HEK293T (cell line): ENCODE measurements around the gene OSR1.
"Not testable (repeated sequence)": the region's sequence is repeated elsewhere in the genome, so short reads cannot be mapped to it uniquely, and the experiment has no call there.

Experiments used
- CTCF ChIA-PET: fragments of 350-600 bp; formaldehyde crosslinking; extraction: SDS; loops from one replicate; lab custom pipeline; 2021; ENCODE audit warnings: antibody characterized with exemption, inconsistent platforms; lab: Yijun Ruan, JAX
- POLR2A ChIA-PET: fragments of 350-600 bp; formaldehyde crosslinking; extraction: SDS; loops from one replicate; lab custom pipeline; 2020; ENCODE audit warnings: antibody characterized with exemption, inconsistent platforms; lab: Yijun Ruan, JAX
- DNase-seq: peaks from one replicate; pipeline ENCODE4 v3.0.0; 2012; ENCODE audit warnings: mixed read lengths; ENCODE audit errors: extremely low spot score
- ARNT ChIP-seq: fragments of 450-650 bp; IDR thresholded peaks from 2 replicates; pipeline ENCODE4 v1.6.1; 2017; ENCODE audit warnings: mild to moderate bottlenecking
- BHLHE40 ChIP-seq: fragments of 450-650 bp; IDR thresholded peaks from 2 replicates; pipeline ENCODE4 v1.6.1; 2016; ENCODE audit warnings: mild to moderate bottlenecking, moderate library complexity, borderline replicate concordance
- CTBP1 ChIP-seq: fragments of 450-650 bp; IDR thresholded peaks from 2 replicates; pipeline ENCODE4 v1.6.1; 2016; ENCODE audit warnings: borderline replicate concordance
- ELF4 ChIP-seq: fragments of 450-650 bp; IDR thresholded peaks from 2 replicates; pipeline ENCODE4 v1.6.1; 2017; ENCODE audit warnings: antibody characterized with exemption
- FOXA1 ChIP-seq: fragments of 450-650 bp; IDR thresholded peaks from 2 replicates; pipeline ENCODE4 v1.6.1; 2016; ENCODE audit warnings: mild to moderate bottlenecking
- FOXK2 ChIP-seq: fragments of 450-650 bp; IDR thresholded peaks from 2 replicates; pipeline ENCODE4 v1.6.1; 2016; ENCODE audit warnings: mild to moderate bottlenecking
- FOXM1 ChIP-seq: fragments of 450-650 bp; IDR thresholded peaks from 2 replicates; pipeline ENCODE4 v1.6.1; 2017; ENCODE audit warnings: mild to moderate bottlenecking, borderline replicate concordance
- HDGF ChIP-seq: fragments of 450-650 bp; IDR thresholded peaks from 2 replicates; pipeline ENCODE4 v1.6.1; 2017; ENCODE audit warnings: antibody characterized with exemption, borderline replicate concordance
- L3MBTL2 ChIP-seq: fragments of 450-650 bp; conservative IDR thresholded peaks from 2 replicates; pipeline ENCODE4 v1.6.1; 2016; ENCODE audit warnings: mild to moderate bottlenecking
- LEF1 ChIP-seq: fragments of 450-650 bp; IDR thresholded peaks from 2 replicates; pipeline ENCODE4 v1.6.1; 2017; ENCODE audit warnings: mild to moderate bottlenecking, borderline replicate concordance
- NFRKB ChIP-seq: fragments of 450-650 bp; IDR thresholded peaks from 2 replicates; pipeline ENCODE4 v1.6.1; 2016; ENCODE audit warnings: mild to moderate bottlenecking, moderate library complexity
- SP1 ChIP-seq: fragments of 450-650 bp; IDR thresholded peaks from 2 replicates; pipeline ENCODE4 v1.6.1; 2017
- SUZ12 ChIP-seq: fragments of 450-650 bp; IDR thresholded peaks from 2 replicates; pipeline ENCODE4 v1.6.1; 2016; ENCODE audit warnings: mild to moderate bottlenecking
- TARDBP ChIP-seq: fragments of 450-650 bp; IDR thresholded peaks from 2 replicates; pipeline ENCODE4 v1.6.1; 2016
- ZNF384 ChIP-seq: fragments of 450-650 bp; IDR thresholded peaks from 2 replicates; pipeline ENCODE4 v1.6.1; 2016
- TF ChIP-seq, protein P1 (sequence below): fragments of 450-650 bp; IDR thresholded peaks from 2 replicates; pipeline ENCODE4 v1.6.1; 2016

OSR1 gene

DNA sequence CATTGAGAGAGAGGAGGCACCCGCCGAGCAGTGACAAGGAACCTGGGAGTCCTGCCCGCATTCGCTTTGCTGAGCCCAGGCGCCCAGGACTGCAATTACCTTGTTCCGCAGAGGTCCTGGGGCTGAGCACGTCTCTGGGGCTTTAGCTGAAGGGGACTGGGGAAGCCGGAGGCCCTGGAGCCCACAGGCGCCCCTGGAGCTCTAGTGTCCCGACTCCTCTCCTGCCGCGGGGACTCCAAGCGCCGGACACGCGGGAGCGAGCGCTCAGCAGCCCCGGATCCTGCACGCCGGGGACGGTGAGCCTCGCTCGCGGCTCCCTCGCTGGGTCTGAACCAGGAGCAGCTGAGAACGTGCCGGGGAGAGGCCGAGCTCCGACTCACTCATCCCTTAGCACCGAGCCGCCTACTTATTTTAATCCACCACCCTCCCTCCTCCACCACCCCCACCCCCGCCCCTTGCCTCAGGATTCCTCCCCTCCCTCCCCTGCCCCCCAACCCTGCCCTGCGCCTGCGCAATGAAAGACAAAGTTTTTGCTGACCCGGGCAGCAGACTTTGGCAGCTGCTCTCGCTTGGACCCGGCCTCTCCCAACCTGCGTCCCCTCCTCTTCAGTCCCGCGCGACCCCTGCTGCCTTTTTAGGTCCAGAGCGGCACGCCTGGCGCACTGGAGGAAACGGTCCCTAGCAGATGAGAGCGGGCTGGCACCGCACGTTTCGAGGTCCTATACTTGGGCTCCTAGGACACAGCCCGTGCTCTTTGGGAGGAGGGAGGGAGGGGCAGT is at the start of gene OSR1:
OSR1 (minus strand) TSS at position 382 of the 779 bp plus-strand sequence. CDS start 4,818 bp downstream, outside the sequence.
- DNase-seq: peak; percentile 15
- ChIA-PET CTCF (no interaction called here), POLR2A (interaction anchor here (1.8 kb wide), 1 partner anchor 10 kb away, joined by 14 read pairs; no protein-coding TSS in a partner anchor)
- TF ChIP-seq SP1: no peak
- no peak for TF ChIP-seq L3MBTL2
- no peak for TF ChIP-seq SUZ12
- TF ChIP-seq ARNT: no peak
- no peak for TF ChIP-seq ZNF384
- no peak for TF ChIP-seq FOXK2
- TF ChIP-seq TARDBP: no peak
- TF ChIP-seq BHLHE40: no peak
- no peak for TF ChIP-seq FOXM1
- TF ChIP-seq, protein P1, sequence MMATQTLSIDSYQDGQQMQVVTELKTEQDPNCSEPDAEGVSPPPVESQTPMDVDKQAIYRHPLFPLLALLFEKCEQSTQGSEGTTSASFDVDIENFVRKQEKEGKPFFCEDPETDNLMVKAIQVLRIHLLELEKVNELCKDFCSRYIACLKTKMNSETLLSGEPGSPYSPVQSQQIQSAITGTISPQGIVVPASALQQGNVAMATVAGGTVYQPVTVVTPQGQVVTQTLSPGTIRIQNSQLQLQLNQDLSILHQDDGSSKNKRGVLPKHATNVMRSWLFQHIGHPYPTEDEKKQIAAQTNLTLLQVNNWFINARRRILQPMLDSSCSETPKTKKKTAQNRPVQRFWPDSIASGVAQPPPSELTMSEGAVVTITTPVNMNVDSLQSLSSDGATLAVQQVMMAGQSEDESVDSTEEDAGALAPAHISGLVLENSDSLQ: no peak
- TF ChIP-seq HDGF: no peak
- no peak for TF ChIP-seq NFRKB

DNA sequence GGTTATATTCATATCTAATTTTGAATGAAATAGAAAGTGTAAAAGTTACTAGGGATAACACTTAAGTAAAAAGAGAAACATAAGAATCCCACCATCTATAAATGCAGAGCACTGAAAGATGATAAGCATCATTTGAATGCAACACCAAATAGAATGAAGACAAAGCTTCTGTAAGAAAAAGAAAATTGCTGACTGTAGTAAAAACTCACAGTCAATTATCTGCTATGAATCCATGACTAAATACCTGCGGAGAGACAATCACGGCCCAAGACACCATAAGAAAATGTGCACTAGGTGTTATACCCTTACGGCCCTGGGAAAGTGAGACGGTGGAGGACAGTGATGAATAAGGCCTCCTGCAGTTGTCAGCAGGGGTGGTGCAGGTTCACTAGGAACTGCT is 45.4 kb upstream of the OSR1 start:
- DNase-seq: no peak
- POLR2A ChIA-PET: no interaction called here
- no peak for TF ChIP-seq SUZ12
- CTCF ChIA-PET: no interaction called here

DNA sequence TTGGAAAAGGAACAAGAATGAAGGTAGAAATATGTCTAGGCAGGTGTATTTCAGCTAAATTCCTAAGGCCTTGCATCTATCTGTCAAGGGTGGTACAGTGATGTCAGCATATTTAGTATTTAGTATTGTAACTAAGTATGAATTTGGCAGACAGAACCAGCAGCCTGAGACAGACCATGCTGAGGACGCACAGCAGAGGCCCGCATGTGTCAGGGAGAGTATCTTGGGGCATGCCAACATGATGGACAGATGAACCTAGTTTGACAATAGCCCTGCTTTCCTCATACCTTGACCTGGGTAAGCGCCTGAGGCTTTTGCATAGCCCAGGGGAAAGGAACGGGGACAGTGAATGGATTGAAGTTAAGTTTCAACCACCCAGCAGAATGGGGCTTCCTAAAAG is 33.8 kb upstream of the OSR1 start:
- ChIA-PET POLR2A (no interaction called here), CTCF (no interaction called here)
- TF ChIP-seq HDGF (no peak), CTBP1 (no peak)
- DNase-seq: no peak

- POLR2A ChIA-PET, DNase-seq, CTCF ChIA-PET: not testable (repeated sequence)
Observed at GRCh38 chr2:19389469-19389868, 31.0 kb upstream of the OSR1 start.

GRCh38 chr2:19380532-19380931 is 22.1 kb upstream of the OSR1 start:
- ChIA-PET CTCF (no interaction called here), POLR2A (no interaction called here)
- no peak for DNase-seq
- TF ChIP-seq ELF4 (no peak), SUZ12 (no peak), L3MBTL2 (no peak), TARDBP (no peak), ZNF384 (no peak), NFRKB (no peak), BHLHE40 (no peak)

- ChIA-PET POLR2A (no interaction called here), CTCF (no interaction called here)
- TF ChIP-seq ARNT: no peak
- no peak for TF ChIP-seq L3MBTL2
- no peak for TF ChIP-seq FOXK2
- no peak for TF ChIP-seq CTBP1
- TF ChIP-seq SP1: no peak
- no peak for TF ChIP-seq ELF4
- TF ChIP-seq BHLHE40: no peak
- no peak for TF ChIP-seq TARDBP
- TF ChIP-seq SUZ12: no peak
- no peak for TF ChIP-seq LEF1
- TF ChIP-seq FOXM1: no peak
- TF ChIP-seq, protein P1: no peak
- no peak for TF ChIP-seq FOXA1
- DNase-seq: no peak
Observed at GRCh38 chr2:19378939-19379338, 20.5 kb upstream of the OSR1 start.

DNA sequence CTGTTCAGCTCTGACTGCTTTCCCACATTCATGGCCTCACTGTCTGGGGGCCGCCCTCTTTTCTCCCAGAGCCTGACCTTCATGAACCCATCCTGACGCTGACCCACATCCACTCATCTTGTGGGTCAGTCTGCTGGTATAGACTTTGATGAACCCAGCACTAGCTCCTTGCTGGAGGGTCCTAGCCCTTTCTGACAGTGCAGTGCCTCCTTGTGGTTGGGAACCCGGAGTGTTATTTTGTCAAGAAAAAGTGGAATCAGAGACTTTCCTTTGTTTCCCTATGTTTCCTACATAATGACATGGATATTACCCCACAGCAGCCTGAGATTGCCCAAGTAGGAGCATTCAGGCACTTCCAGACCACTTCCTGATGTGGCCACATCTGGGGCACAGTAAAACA is 19.3 kb upstream of the OSR1 start:
- DNase-seq: no peak
- CTCF ChIA-PET: interaction anchor here (0.6 to 0.9 kb wide), 3 partner anchors 9 to 284 kb away, joined by 3 to 4 read pairs (median 3); no protein-coding TSS in a partner anchor
- POLR2A ChIA-PET: no interaction called here
- TF ChIP-seq NFRKB: no peak
- TF ChIP-seq FOXA1: no peak
- TF ChIP-seq L3MBTL2: no peak
- TF ChIP-seq ELF4: no peak
- no peak for TF ChIP-seq ZNF384
- TF ChIP-seq LEF1: no peak

GRCh38 chr2:19373352-19373751 is 14.9 kb upstream of the OSR1 start:
- ChIA-PET CTCF (no interaction called here), POLR2A (no interaction called here)
- TF ChIP-seq L3MBTL2 (no peak), FOXA1 (no peak), ARNT (no peak), SP1 (no peak), HDGF (no peak)
- no peak for DNase-seq
